ENCODE data around the gene GPR157. TPM values are rescaled to one million over a fixed set of nuclear protein-coding genes. Genes with fewer than 3 reads are reported as not detected.

GPR157 gene
- total and polyA plus RNA-seq, 10 of the 15 experiments (the other 5 are each of a cell fraction or from before 2014, with no cell fraction given): 0.66 to 15.9 (median 3.1) TPM

DNA sequence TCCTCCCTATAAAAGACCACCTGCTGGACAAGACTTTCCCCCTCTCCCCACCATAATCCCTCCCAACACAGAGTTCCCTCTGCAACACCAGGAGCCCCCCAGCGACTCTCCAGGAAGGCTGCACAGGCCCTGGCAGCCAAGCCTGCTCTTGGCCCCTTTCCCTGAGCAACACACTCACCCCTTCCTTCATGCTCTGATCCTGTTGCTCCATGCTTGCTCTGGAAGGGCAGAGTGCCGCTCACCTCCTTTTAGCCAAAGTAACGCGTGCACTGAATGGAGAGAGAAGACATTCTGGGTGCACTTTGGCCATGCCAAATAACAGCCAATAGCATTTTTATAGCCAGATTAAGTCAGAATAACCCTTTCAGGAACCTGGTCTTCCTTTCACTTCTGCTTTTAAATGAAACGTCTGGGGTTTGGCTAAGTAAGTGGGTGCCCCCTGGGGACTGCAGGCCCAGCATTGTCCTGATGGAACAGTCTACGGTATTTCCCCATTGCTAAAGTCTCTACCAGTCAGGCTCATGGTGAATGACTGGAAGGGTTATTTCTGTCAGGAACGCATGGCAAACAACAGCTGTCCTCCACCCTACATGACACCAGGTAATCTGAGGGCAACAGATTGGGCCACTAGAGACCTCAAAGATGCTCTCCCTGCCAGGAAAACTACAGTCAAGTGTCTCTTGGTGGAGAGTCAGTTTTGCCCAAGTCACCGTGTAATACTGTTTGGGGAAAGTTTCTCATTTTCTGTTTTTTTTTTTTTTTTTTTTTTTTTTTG is 59.4 kb downstream of the GPR157 start, which contains the start of gene SLC2A5 (continued):
- peak; percentile 99 for TF ChIP-seq MEF2B (IDR thresholded peaks at IDR 0.05; ENCODE audit: partially characterized antibody, poor library complexity, severe bottlenecking)
- no peak for TF ChIP-seq NFYA (IDR thresholded peaks at IDR 0.05; ENCODE audit: borderline replicate concordance, low read depth, low read length)
- no peak for TF ChIP-seq KAT2A (conservative IDR thresholded peaks at IDR 0.05; ENCODE audit: control insufficient read depth, low read depth, low read length)
- peak; percentile 95 for TF ChIP-seq ZBED1 (IDR thresholded peaks at IDR 0.05; ENCODE audit: borderline replicate concordance)
- TF ChIP-seq PML (IDR thresholded peaks at IDR 0.05; ENCODE audit: low read length): peak; percentile 88
- no peak for TF ChIP-seq SREBF1 (IDR thresholded peaks at IDR 0.05; ENCODE audit: low read length)
- TF ChIP-seq, protein P1, sequence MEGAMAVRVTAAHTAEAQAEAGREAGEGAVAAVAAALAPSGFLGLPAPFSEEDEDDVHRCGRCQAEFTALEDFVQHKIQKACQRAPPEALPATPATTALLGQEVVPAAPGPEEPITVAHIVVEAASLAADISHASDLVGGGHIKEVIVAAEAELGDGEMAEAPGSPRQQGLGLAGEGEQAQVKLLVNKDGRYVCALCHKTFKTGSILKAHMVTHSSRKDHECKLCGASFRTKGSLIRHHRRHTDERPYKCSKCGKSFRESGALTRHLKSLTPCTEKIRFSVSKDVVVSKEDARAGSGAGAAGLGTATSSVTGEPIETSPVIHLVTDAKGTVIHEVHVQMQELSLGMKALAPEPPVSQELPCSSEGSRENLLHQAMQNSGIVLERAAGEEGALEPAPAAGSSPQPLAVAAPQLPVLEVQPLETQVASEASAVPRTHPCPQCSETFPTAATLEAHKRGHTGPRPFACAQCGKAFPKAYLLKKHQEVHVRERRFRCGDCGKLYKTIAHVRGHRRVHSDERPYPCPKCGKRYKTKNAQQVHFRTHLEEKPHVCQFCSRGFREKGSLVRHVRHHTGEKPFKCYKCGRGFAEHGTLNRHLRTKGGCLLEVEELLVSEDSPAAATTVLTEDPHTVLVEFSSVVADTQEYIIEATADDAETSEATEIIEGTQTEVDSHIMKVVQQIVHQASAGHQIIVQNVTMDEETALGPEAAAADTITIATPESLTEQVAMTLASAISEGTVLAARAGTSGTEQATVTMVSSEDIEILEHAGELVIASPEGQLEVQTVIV (IDR thresholded peaks at IDR 0.05; ENCODE audit: borderline replicate concordance, partially characterized antibody): no peak
- no peak for TF ChIP-seq YBX1 (IDR thresholded peaks at IDR 0.05)
- peak; percentile 80 for TF ChIP-seq JUNB (IDR thresholded peaks at IDR 0.05)
- TF ChIP-seq, protein P2, sequence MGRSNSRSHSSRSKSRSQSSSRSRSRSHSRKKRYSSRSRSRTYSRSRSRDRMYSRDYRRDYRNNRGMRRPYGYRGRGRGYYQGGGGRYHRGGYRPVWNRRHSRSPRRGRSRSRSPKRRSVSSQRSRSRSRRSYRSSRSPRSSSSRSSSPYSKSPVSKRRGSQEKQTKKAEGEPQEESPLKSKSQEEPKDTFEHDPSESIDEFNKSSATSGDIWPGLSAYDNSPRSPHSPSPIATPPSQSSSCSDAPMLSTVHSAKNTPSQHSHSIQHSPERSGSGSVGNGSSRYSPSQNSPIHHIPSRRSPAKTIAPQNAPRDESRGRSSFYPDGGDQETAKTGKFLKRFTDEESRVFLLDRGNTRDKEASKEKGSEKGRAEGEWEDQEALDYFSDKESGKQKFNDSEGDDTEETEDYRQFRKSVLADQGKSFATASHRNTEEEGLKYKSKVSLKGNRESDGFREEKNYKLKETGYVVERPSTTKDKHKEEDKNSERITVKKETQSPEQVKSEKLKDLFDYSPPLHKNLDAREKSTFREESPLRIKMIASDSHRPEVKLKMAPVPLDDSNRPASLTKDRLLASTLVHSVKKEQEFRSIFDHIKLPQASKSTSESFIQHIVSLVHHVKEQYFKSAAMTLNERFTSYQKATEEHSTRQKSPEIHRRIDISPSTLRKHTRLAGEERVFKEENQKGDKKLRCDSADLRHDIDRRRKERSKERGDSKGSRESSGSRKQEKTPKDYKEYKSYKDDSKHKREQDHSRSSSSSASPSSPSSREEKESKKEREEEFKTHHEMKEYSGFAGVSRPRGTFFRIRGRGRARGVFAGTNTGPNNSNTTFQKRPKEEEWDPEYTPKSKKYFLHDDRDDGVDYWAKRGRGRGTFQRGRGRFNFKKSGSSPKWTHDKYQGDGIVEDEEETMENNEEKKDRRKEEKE (IDR thresholded peaks at IDR 0.05): no peak
- TF ChIP-seq, protein P3, sequence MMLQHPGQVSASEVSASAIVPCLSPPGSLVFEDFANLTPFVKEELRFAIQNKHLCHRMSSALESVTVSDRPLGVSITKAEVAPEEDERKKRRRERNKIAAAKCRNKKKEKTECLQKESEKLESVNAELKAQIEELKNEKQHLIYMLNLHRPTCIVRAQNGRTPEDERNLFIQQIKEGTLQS (IDR thresholded peaks at IDR 0.05; ENCODE audit: borderline replicate concordance, extremely low read depth, low read depth, low read length): no peak
- 0 out of 2 replicates have a peak, but pooled peaks have one; percentile 48 for TF ChIP-seq NFYB (IDR thresholded peaks at IDR 0.05; ENCODE audit: insufficient read depth, low read depth, low read length)
- TF ChIP-seq RELA (IDR thresholded peaks at IDR 0.05; ENCODE audit: borderline replicate concordance, partially characterized antibody): no peak
- TF ChIP-seq, protein P4, sequence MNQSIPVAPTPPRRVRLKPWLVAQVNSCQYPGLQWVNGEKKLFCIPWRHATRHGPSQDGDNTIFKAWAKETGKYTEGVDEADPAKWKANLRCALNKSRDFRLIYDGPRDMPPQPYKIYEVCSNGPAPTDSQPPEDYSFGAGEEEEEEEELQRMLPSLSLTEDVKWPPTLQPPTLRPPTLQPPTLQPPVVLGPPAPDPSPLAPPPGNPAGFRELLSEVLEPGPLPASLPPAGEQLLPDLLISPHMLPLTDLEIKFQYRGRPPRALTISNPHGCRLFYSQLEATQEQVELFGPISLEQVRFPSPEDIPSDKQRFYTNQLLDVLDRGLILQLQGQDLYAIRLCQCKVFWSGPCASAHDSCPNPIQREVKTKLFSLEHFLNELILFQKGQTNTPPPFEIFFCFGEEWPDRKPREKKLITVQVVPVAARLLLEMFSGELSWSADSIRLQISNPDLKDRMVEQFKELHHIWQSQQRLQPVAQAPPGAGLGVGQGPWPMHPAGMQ (IDR thresholded peaks at IDR 0.05; ENCODE audit: borderline replicate concordance): no peak
- TF ChIP-seq, protein P5, sequence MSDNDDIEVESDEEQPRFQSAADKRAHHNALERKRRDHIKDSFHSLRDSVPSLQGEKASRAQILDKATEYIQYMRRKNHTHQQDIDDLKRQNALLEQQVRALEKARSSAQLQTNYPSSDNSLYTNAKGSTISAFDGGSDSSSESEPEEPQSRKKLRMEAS (IDR thresholded peaks at IDR 0.05; ENCODE audit: low read depth, low read length): no peak
- TF ChIP-seq MYC (IDR thresholded peaks at IDR 0.05; ENCODE audit: insufficient read depth, insufficient read length, insufficient replicate concordance, low read length, severe bottlenecking): no peak
- TF ChIP-seq RUNX3 (IDR thresholded peaks at IDR 0.05; ENCODE audit: low read length): peak; percentile 94
- peak; percentile 4; the same call in 1 of the 2 replicates for TF ChIP-seq SMARCA5 (IDR thresholded peaks at IDR 0.05)
- no peak for TF ChIP-seq CHD2 (IDR thresholded peaks at IDR 0.05; ENCODE audit: borderline replicate concordance, low read depth, low read length)
- no peak for TF ChIP-seq ZZZ3 (IDR thresholded peaks at IDR 0.05; ENCODE audit: control insufficient read depth, insufficient read length, low read depth)
- 0 out of 2 replicates have a peak, but pooled peaks have one; percentile 33 for TF ChIP-seq POLR2AphosphoS2 (IDR thresholded peaks at IDR 0.05; ENCODE audit: low read depth, low read length)
- TF ChIP-seq TCF12 (IDR thresholded peaks at IDR 0.05; ENCODE audit: low read depth, low read length): peak; percentile 94
